Endometrium (tissue), 2 donors: ENCODE data around the gene DNAJC5G.
"Not testable (repeated sequence)": the region's sequence is repeated elsewhere in the genome, so short reads cannot be mapped to it uniquely, and the experiment has no call there.

Source experiments
- FAIRE-seq: peaks from 2 replicates; lab custom pipeline; 2012; peaks lifted over from hg19 to GRCh38; lab: Jason Lieb, UNC
- donor health status: control.
- donor health status: control.

The DNAJC5G gene

GRCh38 chr2:27309651-27310050 lies 34.4 kb downstream of the DNAJC5G start:
- no peak for FAIRE-seq

- no peak for FAIRE-seq
Measured at GRCh38 chr2:27312152-27312551, 36.9 kb downstream of the DNAJC5G start.

- FAIRE-seq, result no peak
Measured at GRCh38 chr2:27313882-27314645, 38.8 kb downstream of the DNAJC5G start.

- FAIRE-seq, result no peak
Measured at GRCh38 chr2:27314709-27315108, 39.5 kb downstream of the DNAJC5G start.

- FAIRE-seq, result no peak
Measured at GRCh38 chr2:27315122-27315521, 39.9 kb downstream of the DNAJC5G start.

GRCh38 chr2:27316655-27317412 lies 41.6 kb downstream of the DNAJC5G start:
- FAIRE-seq, result no peak

DNA sequence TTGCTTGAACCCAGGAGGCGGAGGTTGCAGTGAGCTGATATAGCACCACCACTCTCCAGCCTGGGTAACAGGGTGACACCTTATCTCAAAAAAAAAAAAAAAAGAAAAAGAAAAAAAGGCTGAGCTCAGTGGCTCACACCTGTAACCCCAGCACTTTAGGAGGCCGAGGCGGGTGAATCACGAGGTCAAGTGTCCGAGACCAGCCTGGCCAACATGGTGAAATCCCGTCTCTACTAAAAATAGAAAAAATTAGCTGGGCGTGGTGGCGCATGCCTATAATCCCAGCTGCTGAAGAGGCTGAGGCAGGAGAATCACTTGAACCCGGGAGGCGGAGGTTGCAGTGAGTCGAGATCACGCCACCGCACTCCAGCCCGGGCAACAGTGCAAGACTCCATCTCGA lies 44.6 kb downstream of the DNAJC5G start:
- not testable (repeated sequence) for FAIRE-seq

GRCh38 chr2:27320958-27321543 lies 45.8 kb downstream of the DNAJC5G start:
- FAIRE-seq, result no peak

- FAIRE-seq, result no peak
Measured at GRCh38 chr2:27322301-27322765, 47.1 kb downstream of the DNAJC5G start.

DNA sequence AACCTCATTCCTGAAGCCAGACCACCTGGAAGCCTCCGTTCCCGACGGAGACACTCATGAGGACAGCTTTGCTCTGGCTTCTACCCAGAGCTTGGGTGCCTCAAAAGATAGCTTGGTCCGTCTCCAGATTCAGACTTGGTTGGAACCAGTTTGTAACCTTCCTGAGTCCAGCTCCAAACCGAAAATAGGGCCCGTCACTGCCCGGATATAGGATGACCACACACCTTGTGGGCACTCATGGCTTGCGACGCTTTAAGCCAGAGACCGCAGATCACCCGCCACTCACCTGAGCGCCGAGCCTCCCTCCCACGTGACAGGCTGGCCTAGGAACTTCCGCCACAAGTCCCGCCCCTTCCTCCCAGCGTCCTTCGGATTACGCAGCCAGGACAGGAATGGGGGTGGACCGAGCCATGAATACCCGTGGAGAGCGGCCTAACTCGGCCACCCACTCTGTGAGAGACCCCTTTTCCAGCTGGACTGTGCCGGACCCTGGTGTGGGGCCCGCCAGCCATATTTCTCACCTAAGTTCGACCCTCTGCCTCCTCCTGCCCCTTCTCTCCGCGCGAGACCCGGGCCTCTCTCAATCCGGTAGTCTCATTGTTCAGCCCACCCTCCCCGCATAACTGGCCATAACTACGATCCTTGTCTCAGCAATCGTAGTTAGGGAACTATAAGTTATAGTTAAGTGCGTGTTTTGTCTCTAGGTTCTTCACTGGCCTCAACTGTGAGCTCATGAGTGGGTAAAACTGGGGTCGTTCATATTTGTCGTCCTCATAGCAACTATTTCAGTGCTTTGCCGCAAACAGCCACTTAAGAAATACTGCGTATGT lies 47.7 kb downstream of the DNAJC5G start, which contains the start of gene MPV17:
Gene MPV17, minus strand, starts transcription at position 332 of the 830 bp plus-strand sequence. CDS start 580 bp downstream, outside the sequence.
- FAIRE-seq, result no peak

- FAIRE-seq, result no peak
Measured at GRCh38 chr2:27323596-27324285, 48.5 kb downstream of the DNAJC5G start.

DNA sequence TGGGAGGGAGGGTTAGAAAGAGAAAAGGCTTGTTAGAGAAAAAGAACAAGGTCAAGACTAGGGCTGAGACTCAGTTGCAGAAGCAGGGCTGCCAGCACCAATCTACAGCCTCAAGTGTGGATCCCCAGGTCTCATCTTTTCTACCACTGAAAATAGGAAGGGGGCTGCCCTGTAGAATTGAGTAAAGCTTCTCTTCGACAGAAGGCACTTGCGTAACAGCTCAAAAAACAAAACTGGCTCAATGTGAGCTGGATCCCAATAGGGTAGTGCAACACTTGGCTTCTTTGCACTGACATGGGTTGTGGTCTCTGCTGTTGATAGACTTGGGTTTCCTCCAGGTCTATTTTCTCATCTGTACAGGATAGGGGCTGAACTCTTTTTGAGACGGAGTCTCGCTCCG lies 49.5 kb downstream of the DNAJC5G start:
- FAIRE-seq, result no peak
